Activated CD4-positive, alpha-beta T cell treated with anti-CD3 and anti-CD28 coated beads for 36 hours (primary cell): ENCODE data around the gene DDX55. TPM values are rescaled to one million over a fixed set of nuclear protein-coding genes. Genes with fewer than 3 reads are reported as not detected.
A peak's percentile ranks its signal among the peaks of the same experiment; 100 is the strongest.

Experiments used
- ATAC-seq: fragments of 200-7000 bp; cut with Tn5 transposase; one replicate; pipeline ENCODE4 v1.10.0; 2021; ENCODE audit warnings: mild to moderate bottlenecking, moderate library complexity
- CTCF ChIA-PET: fragments of 350-600 bp; sonication (Branson Sonifier 250); formaldehyde crosslinking; loops from one replicate; lab custom pipeline; 2021; ENCODE audit warnings: antibody characterized with exemption; lab: Charles Lee
- POLR2A ChIA-PET: fragments of 350-600 bp; sonication (Branson Sonifier 250); formaldehyde crosslinking; loops from one replicate; lab custom pipeline; 2021; ENCODE audit warnings: antibody characterized with exemption, inconsistent platforms; lab: Charles Lee
- DNase-seq: peaks from one replicate; pipeline ENCODE4 v3.0.0-alpha.2; 2020
- H3K27ac Mint-ChIP-seq: one replicate; pipeline ENCODE4 v1.8.0; 2021; ENCODE audit warnings: mixed read lengths
- H3K27me3 Mint-ChIP-seq: one replicate; pipeline ENCODE4 v1.8.0; 2021; ENCODE audit warnings: mixed read lengths
- H3K36me3 Mint-ChIP-seq: one replicate; pipeline ENCODE4 v1.8.0; 2021; ENCODE audit warnings: low read depth, mixed read lengths
- H3K4me1 Mint-ChIP-seq: one replicate; pipeline ENCODE4 v1.8.0; 2021; ENCODE audit warnings: mixed read lengths
- H3K4me3 Mint-ChIP-seq: one replicate; pipeline ENCODE4 v1.8.0; 2021; ENCODE audit warnings: mild to moderate bottlenecking, moderate library complexity, mixed read lengths
- H3K9me3 Mint-ChIP-seq: one replicate; pipeline ENCODE4 v1.8.0; 2021; ENCODE audit warnings: low read depth, mixed read lengths
- intact Hi-C, 2 experiments: fragments of 100-400 bp; cut with DNase I in 1 of 2; cut with micrococcal nuclease in 1 of 2; formaldehyde crosslinking; loops; one replicate each; pipeline versions ENCODE4 v1.14.2 to v1.15.1; 2022 to 2024; cut with DNase I, micrococcal nuclease
- total RNA-seq, 2 experiments: library from RNA; stranded (reverse); gene quantifications; one replicate each; pipeline ENCODE4 v1.2.3, GENCODE V29; 2021

DDX55 gene
- total RNA-seq, 2 experiments from 2014 or later, result 44.3 to 49.4 TPM

DNA sequence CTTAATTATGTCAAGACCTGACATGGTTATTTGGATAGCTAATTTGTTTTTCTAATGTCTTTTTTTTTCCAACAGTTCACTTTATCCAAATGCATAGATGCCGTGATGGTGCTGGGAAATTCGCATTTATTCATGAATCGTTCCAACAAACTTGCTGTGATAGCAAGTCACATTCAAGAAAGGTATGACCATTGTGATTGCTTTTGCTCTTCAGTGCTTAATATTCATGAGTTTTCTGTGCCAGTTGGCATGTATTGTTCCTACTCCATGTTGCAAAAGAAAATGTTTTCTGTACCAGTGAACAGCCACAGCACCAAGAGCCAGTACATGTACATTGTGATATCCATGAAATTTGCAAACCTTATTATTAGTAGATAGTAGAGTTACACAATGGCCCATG lies 43.5 kb downstream of the DDX55 start:
- no peak for ATAC-seq
- intact Hi-C loops, result no loop called here
- POLR2A ChIA-PET, result no interaction called here
- Mint-ChIP-seq H3K4me1 (no peaks in the 10 kb centered on the region), H3K36me3 (peaks cover 30% of the 10 kb centered on the region), H3K27ac (no peak overlapping the region), H3K9me3 (no peaks in the 10 kb centered on the region), H3K27me3 (no peaks in the 10 kb centered on the region), H3K4me3 (no peak overlapping the region)
- no peak for DNase-seq
- CTCF ChIA-PET, result interaction anchor here (0.7 kb wide), 1 partner anchor 1403 kb away, joined by 4 read pairs; no protein-coding TSS in a partner anchor

DNA sequence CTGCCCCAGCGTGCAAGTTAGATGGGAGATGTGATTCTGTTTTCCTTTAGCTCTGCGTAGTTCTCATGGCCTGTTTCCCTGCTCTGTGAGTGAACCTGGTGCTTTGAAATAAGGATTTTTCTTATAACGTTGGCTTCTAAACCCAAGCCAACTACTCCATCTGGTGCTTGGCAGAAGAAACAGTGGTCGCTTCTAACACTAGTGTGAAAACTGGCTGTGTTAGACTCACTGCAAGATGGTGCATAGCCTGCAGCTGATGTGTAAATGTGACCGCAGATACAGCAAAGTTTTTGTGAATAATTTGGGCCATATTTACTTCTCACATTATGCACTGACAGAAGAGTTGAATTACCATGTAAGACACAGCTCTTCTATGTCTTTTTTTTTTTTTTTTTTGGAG lies 44.0 kb downstream of the DDX55 start:
- DNase-seq, result no peak

DNA sequence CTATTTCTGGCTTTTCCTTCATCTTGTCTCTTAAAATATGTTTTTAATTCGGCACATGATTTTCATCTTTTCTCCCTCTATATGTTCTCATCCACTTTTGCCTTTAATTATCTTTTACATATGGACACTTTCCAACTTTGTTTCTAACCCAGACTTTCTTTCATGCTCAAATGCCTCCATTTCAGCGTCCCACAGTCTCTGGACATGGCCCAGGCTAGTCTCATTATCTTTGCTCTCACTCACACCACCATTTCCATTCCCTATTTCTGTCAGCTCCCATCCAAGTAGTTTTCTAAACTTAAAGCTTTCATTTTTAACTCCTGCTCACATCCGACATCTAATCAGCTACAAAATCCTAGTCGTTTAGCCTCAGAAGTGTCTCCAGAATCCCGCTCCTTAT lies 46.5 kb downstream of the DDX55 start:
- ChIA-PET POLR2A (no interaction called here), CTCF (interaction anchor here (1.1 kb wide), 1 partner anchor 238 kb away, joined by 3 read pairs; no protein-coding TSS in a partner anchor)
- no peak overlapping the region for H3K4me3 Mint-ChIP-seq
- H3K9me3 Mint-ChIP-seq, result no peaks in the 10 kb centered on the region
- H3K36me3 Mint-ChIP-seq, result peaks cover 41% of the 10 kb centered on the region
- DNase-seq, result no peak
- H3K27ac Mint-ChIP-seq, result no peak overlapping the region
- no peak for ATAC-seq
- H3K27me3 Mint-ChIP-seq, result no peaks in the 10 kb centered on the region
- intact Hi-C loops, result no loop called here
- no peaks in the 10 kb centered on the region for H3K4me1 Mint-ChIP-seq

More for the DNA sequence above, 44.0 kb downstream of the DDX55 start:
- intact Hi-C loops, result no loop called here
- no peak overlapping the region for H3K4me3 Mint-ChIP-seq
- no peaks in the 10 kb centered on the region for H3K9me3 Mint-ChIP-seq
- H3K27me3 Mint-ChIP-seq, result no peaks in the 10 kb centered on the region
- ChIA-PET CTCF (no interaction called here), POLR2A (no interaction called here)
- H3K36me3 Mint-ChIP-seq, result peaks cover 35% of the 10 kb centered on the region
- H3K27ac Mint-ChIP-seq, result no peak overlapping the region
- no peak for ATAC-seq
- no peaks in the 10 kb centered on the region for H3K4me1 Mint-ChIP-seq

DNA sequence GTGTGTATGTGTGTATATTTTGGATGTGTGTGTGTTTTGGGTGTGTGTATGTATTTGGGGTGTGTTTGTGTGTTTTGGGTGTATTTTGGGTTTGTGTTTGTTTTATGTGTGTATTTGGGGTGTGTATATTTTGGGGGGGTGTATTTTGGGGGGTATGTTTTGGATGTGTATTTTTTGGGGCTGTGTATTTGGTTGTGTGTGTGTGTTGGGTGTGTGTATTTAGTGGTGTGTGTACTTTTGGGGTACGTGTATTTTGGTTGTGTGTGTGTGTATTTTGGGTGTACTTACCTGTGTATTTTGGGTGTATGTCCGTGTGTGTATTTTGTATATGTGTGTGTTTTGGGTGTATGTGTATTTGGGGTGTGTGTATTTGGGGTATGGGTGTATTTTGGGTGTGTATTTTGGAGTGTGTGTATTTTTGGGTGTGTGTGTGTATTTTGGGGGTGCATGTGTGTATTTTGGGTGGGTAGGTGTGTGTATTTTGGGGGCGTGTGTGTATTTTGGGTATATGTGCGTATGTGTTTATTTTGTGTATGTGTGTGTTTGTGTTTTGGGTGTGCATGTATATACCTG lies 52.3 kb downstream of the DDX55 start:
- Mint-ChIP-seq H3K27ac (no peak overlapping the region), H3K27me3 (no peaks in the 10 kb centered on the region), H3K9me3 (no peaks in the 10 kb centered on the region), H3K36me3 (peaks cover 54% of the 10 kb centered on the region), H3K4me1 (no peaks in the 10 kb centered on the region), H3K4me3 (no peak overlapping the region)
- POLR2A ChIA-PET, result no interaction called here
- DNase-seq, result no peak
- no peak for ATAC-seq
- CTCF ChIA-PET, result no interaction called here
- intact Hi-C loops, result no loop called here

DNA sequence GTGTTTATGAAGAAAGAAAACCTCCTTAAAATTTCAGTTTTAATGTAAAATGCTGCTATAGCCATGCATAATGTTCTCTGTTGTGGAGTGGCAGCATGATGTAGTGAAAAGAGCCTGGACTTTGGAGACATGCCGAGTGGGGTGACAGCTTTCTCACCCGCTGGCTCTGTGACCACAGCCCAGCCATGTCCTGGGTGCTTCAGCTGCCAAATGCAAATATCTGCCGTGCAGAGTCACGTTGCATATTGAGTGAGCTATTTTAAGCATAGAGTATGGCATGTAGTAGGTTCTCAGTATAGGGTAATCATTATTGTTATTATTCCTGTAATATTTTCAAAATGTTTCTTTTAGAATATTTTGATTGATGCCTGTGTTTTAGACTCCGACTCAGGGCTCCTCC lies 53.5 kb downstream of the DDX55 start:
- ChIA-PET CTCF (no interaction called here), POLR2A (no interaction called here)
- peaks cover 60% of the 10 kb centered on the region for H3K36me3 Mint-ChIP-seq
- H3K27ac Mint-ChIP-seq, result no peak overlapping the region
- H3K9me3 Mint-ChIP-seq, result no peaks in the 10 kb centered on the region
- peaks cover 10% of the 10 kb centered on the region for H3K4me1 Mint-ChIP-seq
- ATAC-seq, result no peak
- no peak for DNase-seq
- H3K4me3 Mint-ChIP-seq, result no peak overlapping the region
- H3K27me3 Mint-ChIP-seq, result no peaks in the 10 kb centered on the region
- intact Hi-C loops, result no loop called here

DNA sequence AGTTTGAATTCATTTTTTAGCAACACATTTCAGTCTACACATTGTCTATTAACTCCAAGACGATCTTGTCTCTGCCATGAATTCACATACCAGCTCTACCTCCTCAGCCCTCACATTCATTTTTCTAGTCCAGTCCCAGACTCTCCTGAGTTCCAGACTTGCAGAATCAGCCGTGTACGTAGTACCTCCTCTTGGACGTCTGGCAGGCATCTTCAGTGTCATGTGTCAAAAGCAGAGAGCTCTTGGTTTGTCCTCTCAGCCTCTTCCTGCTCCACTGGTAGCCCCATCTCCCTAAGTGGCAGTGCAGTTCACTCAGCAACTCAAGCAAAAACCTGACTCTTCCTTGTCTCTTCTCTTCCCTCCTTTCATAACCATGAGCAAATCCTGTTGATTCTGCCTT lies 54.5 kb downstream of the DDX55 start:
- POLR2A ChIA-PET, result no interaction called here

DNA sequence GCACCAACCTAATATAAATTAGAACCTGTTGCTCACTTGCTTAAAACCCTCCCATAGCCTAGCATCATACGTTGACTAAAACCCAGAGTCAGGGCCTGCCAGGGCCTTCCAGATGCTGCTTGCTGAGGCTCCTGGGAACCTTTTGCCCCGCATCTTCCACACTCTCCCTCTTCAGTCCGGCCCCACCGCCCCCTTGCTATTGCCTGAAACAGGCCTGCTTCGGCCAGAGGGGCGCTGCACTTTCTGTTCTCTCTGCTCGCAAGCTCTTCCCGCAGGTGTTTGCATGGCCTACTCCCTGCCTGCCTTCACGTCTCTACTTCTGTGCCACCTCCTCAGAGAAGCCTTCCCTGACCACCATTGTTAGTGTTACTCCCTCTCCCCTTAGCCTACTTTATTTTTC lies 55.3 kb downstream of the DDX55 start:
- H3K27ac Mint-ChIP-seq, result peak overlapping the region; percentile 15
- H3K27me3 Mint-ChIP-seq, result no peaks in the 10 kb centered on the region
- ATAC-seq (no peak), DNase-seq (no peak)
- no peak overlapping the region for H3K4me3 Mint-ChIP-seq
- H3K36me3 Mint-ChIP-seq, result peaks cover 52% of the 10 kb centered on the region
- ChIA-PET CTCF (interaction anchor here (0.6 to 0.7 kb wide), 3 partner anchors 14 to 717 kb away, joined by 3 to 4 read pairs (median 3); no protein-coding TSS in a partner anchor), POLR2A (no interaction called here)
- intact Hi-C loops, result no loop called here
- no peaks in the 10 kb centered on the region for H3K9me3 Mint-ChIP-seq
- peaks cover 10% of the 10 kb centered on the region for H3K4me1 Mint-ChIP-seq

More for the DNA sequence above, 54.5 kb downstream of the DDX55 start:
- H3K36me3 Mint-ChIP-seq, result peaks cover 57% of the 10 kb centered on the region
- peaks cover 10% of the 10 kb centered on the region for H3K4me1 Mint-ChIP-seq
- H3K27ac Mint-ChIP-seq, result no peak overlapping the region
- no peak overlapping the region for H3K4me3 Mint-ChIP-seq
- no peaks in the 10 kb centered on the region for H3K27me3 Mint-ChIP-seq
- CTCF ChIA-PET, result interaction anchor here (0.7 kb wide), 2 partner anchors 14 to 718 kb away, joined by 3 read pairs; no protein-coding TSS in a partner anchor
- DNase-seq (no peak), ATAC-seq (no peak)
- H3K9me3 Mint-ChIP-seq, result no peaks in the 10 kb centered on the region
- intact Hi-C loops, result no loop called here

DNA sequence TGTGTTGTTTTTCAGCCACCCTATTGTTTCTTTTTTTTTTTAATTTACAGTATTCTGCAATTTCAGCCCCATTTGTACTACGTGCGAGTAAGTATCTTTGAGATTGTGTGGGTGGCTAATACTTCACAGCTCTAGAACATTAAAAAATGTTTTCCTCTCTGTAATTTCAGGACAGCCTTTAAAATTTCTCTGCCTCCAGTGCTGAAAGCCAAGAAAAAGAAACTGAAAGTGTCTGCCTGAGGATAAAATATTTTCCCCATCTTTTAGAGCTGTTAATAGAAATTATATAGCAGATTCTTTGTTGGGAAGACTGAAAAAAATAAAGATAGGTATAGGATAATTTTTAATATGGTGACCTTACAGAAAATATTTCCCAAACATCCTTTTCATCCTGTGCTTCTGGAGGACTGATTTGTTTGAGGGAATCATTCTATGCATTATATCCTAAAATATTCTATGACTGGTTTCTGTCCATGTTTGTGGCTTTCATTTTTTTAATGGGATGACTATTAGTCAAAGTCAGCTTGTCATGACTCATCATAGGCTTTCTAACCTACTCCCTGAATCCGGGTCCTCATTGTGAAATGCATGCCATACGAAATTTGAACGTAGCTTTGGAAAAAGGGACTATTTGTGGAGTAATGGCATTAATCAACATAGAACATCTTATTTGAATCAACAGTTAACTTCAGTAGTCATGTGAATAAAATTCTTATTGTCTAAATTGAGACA lies 58.3 kb downstream of the DDX55 start:
- H3K9me3 Mint-ChIP-seq, result no peaks in the 10 kb centered on the region
- peaks cover 10% of the 10 kb centered on the region for H3K4me1 Mint-ChIP-seq
- ChIA-PET POLR2A (no interaction called here), CTCF (no interaction called here)
- peak overlapping the region; percentile 65 for H3K27ac Mint-ChIP-seq
- H3K4me3 Mint-ChIP-seq, result no peak overlapping the region
- ATAC-seq (no peak), DNase-seq (no peak)
- no peaks in the 10 kb centered on the region for H3K27me3 Mint-ChIP-seq
- intact Hi-C loops, result no loop called here
- peaks cover 50% of the 10 kb centered on the region for H3K36me3 Mint-ChIP-seq

DNA sequence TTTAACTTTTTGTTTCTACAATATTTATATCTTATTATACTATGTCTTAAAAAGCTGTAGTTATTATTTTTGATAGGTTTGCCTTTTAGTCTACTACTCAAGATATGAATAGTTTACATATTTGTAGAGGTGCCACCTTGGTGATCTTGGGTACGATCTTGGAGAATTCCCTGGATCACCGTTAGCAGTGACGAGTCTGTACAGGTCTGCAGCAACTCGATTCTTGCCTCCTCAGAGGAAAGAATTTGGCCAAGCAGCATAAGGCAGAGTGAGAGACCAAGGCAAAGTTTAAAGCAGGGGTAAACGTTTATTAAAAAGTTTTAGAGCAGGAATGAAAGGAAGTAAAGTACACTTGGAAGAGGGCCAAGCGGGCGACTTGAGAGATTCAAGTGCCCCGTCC lies 65.9 kb downstream of the DDX55 start:
- DNase-seq, result no peak
- H3K27ac Mint-ChIP-seq, result no peak overlapping the region
- POLR2A ChIA-PET, result no interaction called here
- CTCF ChIA-PET, result no interaction called here
- ATAC-seq, result no peak
- intact Hi-C loops, result no loop called here
- H3K36me3 Mint-ChIP-seq, result peaks cover 13% of the 10 kb centered on the region
- no peaks in the 10 kb centered on the region for H3K27me3 Mint-ChIP-seq
- no peak overlapping the region for H3K4me3 Mint-ChIP-seq
- H3K4me1 Mint-ChIP-seq, result peaks cover 15% of the 10 kb centered on the region
- no peaks in the 10 kb centered on the region for H3K9me3 Mint-ChIP-seq

Other genes with a start within 250 kb of the DDX55 start
- 10 to 100 TPM; 49.6 to 51.1 TPM for gene SBNO1, start 237.3 kb upstream of the DDX55 start, total RNA-seq
- gene KMT5A, start 218.0 kb upstream of the DDX55 start, total RNA-seq, result 10 to 100 TPM; 47.0 to 78.4 TPM
- gene RILPL2, start 165.4 kb upstream of the DDX55 start, total RNA-seq, result 10 to 100 TPM; 10.4 to 12.1 TPM
- 10 to 100 TPM; 24.1 to 24.8 TPM for gene SNRNP35, start 144.0 kb upstream of the DDX55 start, total RNA-seq
- 1 to 10 TPM; 4.7 to 5.3 TPM for gene RILPL1, start 68.4 kb upstream of the DDX55 start, total RNA-seq
- 100 to 1,000 TPM; 132 to 165 TPM for gene TMED2, start 17.5 kb upstream of the DDX55 start, total RNA-seq
- gene EIF2B1, start 31.6 kb downstream of the DDX55 start, total RNA-seq, result 10 to 100 TPM; 52.7 to 61.0 TPM
- 10 to 100 TPM; 60.4 to 77.1 TPM for gene GTF2H3, start 31.7 kb downstream of the DDX55 start, total RNA-seq
- 1 to 10 TPM; 4.4 to 4.5 TPM for gene TCTN2, start 69.0 kb downstream of the DDX55 start, total RNA-seq
- 10 to 100 TPM; 71.9 to 79.1 TPM for gene ATP6V0A2, start 110.3 kb downstream of the DDX55 start, total RNA-seq
- under 1 TPM; 0.16 to 0.37 TPM for gene DNAH10, start 160.2 kb downstream of the DDX55 start, total RNA-seq